ENCODE results near the gene TXNL4B.
"Not testable (repeated sequence)": the region's sequence is repeated elsewhere in the genome, so short reads cannot be mapped to it uniquely, and the experiment has no call there.

The TXNL4B gene

GRCh38 chr16:72111657-72112451 lies 18.4 kb upstream of the TXNL4B start:
- DNase-seq: no peak

GRCh38 chr16:72110662-72111615 lies 17.5 kb upstream of the TXNL4B start:
- no peak for DNase-seq

GRCh38 chr16:72109966-72110530 lies 16.6 kb upstream of the TXNL4B start:
- DNase-seq: no peak

GRCh38 chr16:72109300-72109699 lies 15.9 kb upstream of the TXNL4B start:
- no peak for DNase-seq

GRCh38 chr16:72108353-72109102 lies 15.1 kb upstream of the TXNL4B start:
- DNase-seq: no peak

GRCh38 chr16:72107371-72107770 lies 14.0 kb upstream of the TXNL4B start:
- DNase-seq: no peak

GRCh38 chr16:72105978-72106377 lies 12.6 kb upstream of the TXNL4B start:
- no peak for DNase-seq

GRCh38 chr16:72104905-72105304 lies 11.5 kb upstream of the TXNL4B start:
- DNase-seq: no peak

GRCh38 chr16:72101195-72101594 lies 7.8 kb upstream of the TXNL4B start:
- no peak for DNase-seq

- peak; percentile 11 to 25 for DNase-seq
These were observed 6.0 kb upstream of the TXNL4B start for GRCh38 chr16:72099377-72099818.

GRCh38 chr16:72098936-72099335 lies 5.5 kb upstream of the TXNL4B start:
- no peak for DNase-seq

- DNase-seq: peak; percentile 58 to 72
These were observed 818 bp upstream of the TXNL4B start for GRCh38 chr16:72094266-72094610.

GRCh38 chr16:72092832-72093447 lies 480 bp downstream of the TXNL4B start:
- no peak for DNase-seq

- no peak for DNase-seq
These were observed 2.2 kb downstream of the TXNL4B start for GRCh38 chr16:72091217-72091616.

GRCh38 chr16:72085002-72085401 lies 8.4 kb downstream of the TXNL4B start:
- DNase-seq: no peak

GRCh38 chr16:72084445-72084844 lies 9.0 kb downstream of the TXNL4B start:
- DNase-seq: no peak

GRCh38 chr16:72083778-72084404 lies 9.5 kb downstream of the TXNL4B start:
- DNase-seq: no peak

- DNase-seq: not testable (repeated sequence)
These were observed 16.3 kb downstream of the TXNL4B start for GRCh38 chr16:72076991-72077706.

GRCh38 chr16:72075067-72075466 lies 18.4 kb downstream of the TXNL4B start:
- DNase-seq: not testable (repeated sequence)

GRCh38 chr16:72073560-72074230 lies 19.7 kb downstream of the TXNL4B start:
- DNase-seq: no peak

Data from activated CD4-positive, alpha-beta T cell treated with anti-CD3 and anti-CD28 coated beads for 4 hours (primary cell).